Measurements from ENCODE around the gene NTM. TPM values are rescaled to one million over a fixed set of nuclear protein-coding genes. Genes with fewer than 3 reads are reported as not detected.

NTM gene
- polyA plus RNA-seq, 1 donor from 2014 or later: 39.4 TPM

DNA sequence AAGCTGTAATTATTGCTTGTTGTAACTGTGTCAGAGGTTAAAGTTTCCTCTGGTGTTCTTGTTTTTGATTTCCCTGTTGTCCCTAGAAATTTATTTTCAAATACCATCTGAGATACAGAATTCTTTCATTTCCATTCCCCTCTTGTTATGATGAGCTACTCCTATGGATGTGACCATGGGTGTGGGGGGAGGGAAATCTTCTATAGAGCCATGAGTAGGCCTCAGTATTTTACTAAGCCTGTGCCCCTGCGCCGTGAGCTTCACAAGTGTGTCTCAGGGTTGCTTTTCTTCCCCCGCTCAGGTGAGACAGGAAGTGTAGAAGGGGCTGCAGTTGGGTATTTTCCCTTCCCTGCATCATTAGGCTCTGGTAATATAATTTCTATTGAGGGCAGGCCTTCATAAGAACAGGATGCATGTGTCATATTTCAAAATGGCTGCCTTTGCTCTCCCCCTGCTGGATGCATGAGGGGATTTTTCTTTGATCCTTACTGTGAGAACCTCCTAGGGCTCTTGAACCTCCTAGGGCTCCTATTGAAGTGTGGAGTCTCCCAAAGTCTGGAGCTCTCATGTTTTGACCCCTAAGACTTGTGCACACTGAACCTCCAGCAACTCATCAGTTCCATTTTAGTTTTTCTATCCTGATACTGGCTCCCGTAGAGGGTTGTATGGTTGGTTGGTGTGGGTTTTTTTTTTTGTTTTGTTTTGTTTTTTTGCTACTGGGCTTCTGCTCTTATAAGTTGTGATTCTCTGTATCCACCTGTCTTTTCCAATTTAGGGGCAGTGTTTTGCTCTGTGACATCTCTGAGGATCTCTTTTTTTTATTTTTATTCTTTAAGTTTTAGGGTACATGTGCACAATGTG is 658.2 kb downstream of the NTM start:
- H2AFZ ChIP-seq (ENCODE audit: low read depth, low read length): no peak overlapping the region
- TF ChIP-seq RAD21 (conservative IDR thresholded peaks at IDR 0.05) (peak; percentile 72), TAF1 (IDR thresholded peaks at IDR 0.05; ENCODE audit: low read depth) (no peak), SMC3 (conservative IDR thresholded peaks at IDR 0.05; ENCODE audit: poor library complexity) (peak; percentile 75), CTCF (IDR thresholded peaks at IDR 0.05; ENCODE audit: poor library complexity, severe bottlenecking) (peak; percentile 72), EP300 (conservative IDR thresholded peaks at IDR 0.05; ENCODE audit: poor library complexity, severe bottlenecking) (no peak)
- H3K9me2 ChIP-seq (ENCODE audit: insufficient read depth, low read length): no peaks in the 10 kb centered on the region
- no peaks in the 10 kb centered on the region for H4K20me1 ChIP-seq (ENCODE audit: insufficient read depth)
- no peaks in the 10 kb centered on the region for H3F3A ChIP-seq (ENCODE audit: insufficient read depth, low read length, poor library complexity, severe bottlenecking)
- no peaks in the 10 kb centered on the region for H3K79me2 ChIP-seq (replicated peaks; ENCODE audit: insufficient read depth, low read length)
- H3K27me3 ChIP-seq (ENCODE audit: insufficient read depth, low read depth, low read length): no peaks in the 10 kb centered on the region
- no peak overlapping the region for H3K9ac ChIP-seq (ENCODE audit: low read length)
- no peaks in the 10 kb centered on the region for H3K9me3 ChIP-seq (ENCODE audit: low read length)
- no peak overlapping the region for H3K4me2 ChIP-seq (ENCODE audit: low read length)
- H3K27ac ChIP-seq (ENCODE audit: low read length): no peak overlapping the region
- H3K36me3 ChIP-seq (ENCODE audit: insufficient read depth, low read length): no peaks in the 10 kb centered on the region
- no peak overlapping the region for H3K4me3 ChIP-seq (ENCODE audit: low read length)

GRCh38 chr11:132030896-132031295 is 660.5 kb downstream of the NTM start:
- Histone ChIP-seq H3K27ac (ENCODE audit: low read length) (no peak overlapping the region), H2AFZ (ENCODE audit: low read depth, low read length) (no peak overlapping the region), H3K9me3 (ENCODE audit: low read length) (no peaks in the 10 kb centered on the region), H3F3A (ENCODE audit: insufficient read depth, low read length, poor library complexity, severe bottlenecking) (no peaks in the 10 kb centered on the region), H4K20me1 (ENCODE audit: insufficient read depth) (no peaks in the 10 kb centered on the region), H3K9me2 (ENCODE audit: insufficient read depth, low read length) (no peaks in the 10 kb centered on the region), H3K4me3 (ENCODE audit: low read length) (no peak overlapping the region), H3K4me2 (ENCODE audit: low read length) (no peak overlapping the region), H3K36me3 (ENCODE audit: insufficient read depth, low read length) (no peaks in the 10 kb centered on the region), H3K27me3 (ENCODE audit: insufficient read depth, low read depth, low read length) (no peaks in the 10 kb centered on the region), H3K79me2 (replicated peaks; ENCODE audit: insufficient read depth, low read length) (no peaks in the 10 kb centered on the region), H3K9ac (ENCODE audit: low read length) (no peak overlapping the region)
- TF ChIP-seq POLR2AphosphoS5 (IDR thresholded peaks at IDR 0.05) (no peak), REST (IDR thresholded peaks at IDR 0.05; ENCODE audit: borderline replicate concordance) (no peak), SMC3 (conservative IDR thresholded peaks at IDR 0.05; ENCODE audit: poor library complexity) (no peak), RAD21 (conservative IDR thresholded peaks at IDR 0.05) (no peak), MXI1 (conservative IDR thresholded peaks at IDR 0.05; ENCODE audit: poor library complexity, severe bottlenecking) (no peak), CTCF (IDR thresholded peaks at IDR 0.05; ENCODE audit: poor library complexity, severe bottlenecking) (no peak)

Measured in neural cell (in vitro differentiated cells).